Fibroblast of villous mesenchyme (primary cell): ENCODE data around the gene SINHCAF. TPM values are rescaled to one million over a fixed set of nuclear protein-coding genes. Genes with fewer than 3 reads are reported as not detected.

ENCODE experiments used
- DNase-seq: peaks from one replicate; pipeline ENCODE4 v3.0.0-alpha.2; 2010; ENCODE audit warnings: low read depth
- H3K4me3 ChIP-seq: 2 replicates; pipeline ENCODE4 v1.5.1; 2011; ENCODE audit warnings: low read depth, mild to moderate bottlenecking, low read length
- total RNA-seq: library from RNA; depleted of rRNA; stranded (reverse); fragments of >200 nt; gene quantifications from 2 replicates; pipeline ENCODE4 v1.2.3, GENCODE V29; 2012
- TF ChIP-seq, protein P1 (sequence below): IDR thresholded peaks from 2 replicates; pipeline ENCODE4 v1.5.1; 2012; ENCODE audit warnings: low read depth, mild to moderate bottlenecking, low read length; ENCODE audit not compliant: insufficient read depth

SINHCAF gene
- total RNA-seq, 1 donor = 39.3 TPM

DNA sequence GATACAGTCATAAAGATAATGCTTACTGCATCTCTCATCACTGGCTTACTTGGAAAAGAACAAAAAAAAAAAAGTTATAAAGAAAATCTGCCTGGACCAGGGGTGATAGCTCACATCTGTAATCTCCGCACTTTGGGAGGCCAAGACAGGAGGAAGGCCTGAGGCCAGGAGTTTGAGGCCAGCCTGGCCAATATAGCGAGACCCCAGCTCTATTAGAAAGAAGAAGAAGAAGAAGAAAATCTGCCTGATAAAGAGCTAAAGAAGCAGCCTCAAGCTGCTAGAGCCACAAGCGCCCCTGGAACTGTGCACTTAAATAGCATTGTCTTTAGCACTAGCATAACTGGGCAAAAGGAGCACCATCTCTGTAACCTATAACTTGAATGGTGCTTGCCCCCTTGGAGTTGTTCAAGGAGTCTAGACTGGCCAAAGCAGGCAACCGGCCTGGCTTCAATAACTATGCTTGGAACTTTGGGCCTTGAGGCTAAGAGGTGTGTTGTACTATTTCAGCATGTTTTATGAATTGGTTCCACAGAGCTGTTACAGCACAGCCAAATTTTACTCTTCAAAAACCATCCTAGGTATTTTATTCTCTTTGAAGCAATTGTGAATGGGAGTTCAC lies 53.2 kb downstream of the SINHCAF start:
- no peak for DNase-seq
- H3K4me3 ChIP-seq = no peak overlapping the region
- TF ChIP-seq, protein P1, sequence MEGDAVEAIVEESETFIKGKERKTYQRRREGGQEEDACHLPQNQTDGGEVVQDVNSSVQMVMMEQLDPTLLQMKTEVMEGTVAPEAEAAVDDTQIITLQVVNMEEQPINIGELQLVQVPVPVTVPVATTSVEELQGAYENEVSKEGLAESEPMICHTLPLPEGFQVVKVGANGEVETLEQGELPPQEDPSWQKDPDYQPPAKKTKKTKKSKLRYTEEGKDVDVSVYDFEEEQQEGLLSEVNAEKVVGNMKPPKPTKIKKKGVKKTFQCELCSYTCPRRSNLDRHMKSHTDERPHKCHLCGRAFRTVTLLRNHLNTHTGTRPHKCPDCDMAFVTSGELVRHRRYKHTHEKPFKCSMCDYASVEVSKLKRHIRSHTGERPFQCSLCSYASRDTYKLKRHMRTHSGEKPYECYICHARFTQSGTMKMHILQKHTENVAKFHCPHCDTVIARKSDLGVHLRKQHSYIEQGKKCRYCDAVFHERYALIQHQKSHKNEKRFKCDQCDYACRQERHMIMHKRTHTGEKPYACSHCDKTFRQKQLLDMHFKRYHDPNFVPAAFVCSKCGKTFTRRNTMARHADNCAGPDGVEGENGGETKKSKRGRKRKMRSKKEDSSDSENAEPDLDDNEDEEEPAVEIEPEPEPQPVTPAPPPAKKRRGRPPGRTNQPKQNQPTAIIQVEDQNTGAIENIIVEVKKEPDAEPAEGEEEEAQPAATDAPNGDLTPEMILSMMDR = no peak

DNA sequence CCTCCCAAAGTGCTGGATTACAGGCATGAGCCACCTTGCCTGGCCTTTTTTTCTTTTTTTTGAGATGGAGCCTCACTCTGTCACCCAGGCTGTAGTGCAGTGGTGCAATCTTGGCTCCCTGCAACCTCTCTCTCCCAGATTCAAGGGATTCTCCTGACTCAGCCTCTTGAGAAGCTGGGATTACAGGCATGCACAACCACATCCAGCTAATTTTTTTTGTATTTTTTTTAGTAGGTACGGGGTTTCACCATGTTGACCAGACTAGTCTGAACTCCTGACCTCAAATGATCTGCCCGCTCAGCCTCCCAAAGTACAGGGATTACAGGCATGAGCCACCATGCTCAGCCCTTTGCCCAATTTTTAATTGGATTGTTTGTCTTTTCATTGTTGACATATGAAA lies 58.0 kb downstream of the SINHCAF start:
- TF ChIP-seq, protein P1 = no peak
- DNase-seq = peak; percentile 32
- no peak overlapping the region for H3K4me3 ChIP-seq

DNA sequence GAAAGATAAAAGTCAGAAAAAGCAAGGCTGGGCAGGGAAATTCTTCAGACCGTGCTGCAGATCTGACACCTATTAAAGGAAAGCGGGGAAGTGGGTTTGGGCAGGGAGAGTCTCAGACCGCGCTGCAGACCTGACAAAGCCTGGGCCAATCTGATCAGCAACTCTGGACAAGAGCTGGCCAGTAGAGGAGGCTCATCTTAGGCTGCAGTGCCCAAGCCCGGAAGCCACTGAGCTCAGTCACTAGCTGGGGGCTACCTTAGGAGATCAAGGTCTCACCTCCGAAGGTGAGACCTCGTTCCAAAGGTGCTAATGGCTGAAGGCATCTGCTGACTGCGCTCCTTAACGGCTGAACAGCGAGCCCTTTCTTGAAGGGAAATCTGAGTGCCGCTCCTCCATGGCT lies 60.2 kb downstream of the SINHCAF start:
- no peak for DNase-seq
- TF ChIP-seq, protein P1 = peak; percentile 4
- no peak overlapping the region for H3K4me3 ChIP-seq

DNA sequence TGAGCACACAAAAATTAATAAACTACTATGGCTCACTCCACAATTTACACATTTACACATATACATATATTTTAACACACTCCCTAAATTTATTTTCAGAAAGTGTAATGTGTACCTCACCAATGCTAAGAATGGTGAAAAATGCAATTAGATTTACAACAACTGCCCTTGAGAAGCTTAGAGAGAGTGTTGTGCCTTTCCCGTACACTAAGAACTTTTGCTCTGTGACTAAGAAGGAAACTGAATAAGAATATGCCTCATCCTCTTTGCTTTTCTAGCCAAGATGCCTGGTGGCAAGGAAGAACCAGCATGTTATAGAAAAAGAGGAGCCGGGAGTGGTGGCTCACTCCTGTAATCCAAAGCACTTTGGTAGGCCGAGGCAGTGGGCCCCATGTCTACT lies 62.3 kb downstream of the SINHCAF start:
- TF ChIP-seq, protein P1 = no peak
- DNase-seq = no peak
- H3K4me3 ChIP-seq = no peak overlapping the region

DNA sequence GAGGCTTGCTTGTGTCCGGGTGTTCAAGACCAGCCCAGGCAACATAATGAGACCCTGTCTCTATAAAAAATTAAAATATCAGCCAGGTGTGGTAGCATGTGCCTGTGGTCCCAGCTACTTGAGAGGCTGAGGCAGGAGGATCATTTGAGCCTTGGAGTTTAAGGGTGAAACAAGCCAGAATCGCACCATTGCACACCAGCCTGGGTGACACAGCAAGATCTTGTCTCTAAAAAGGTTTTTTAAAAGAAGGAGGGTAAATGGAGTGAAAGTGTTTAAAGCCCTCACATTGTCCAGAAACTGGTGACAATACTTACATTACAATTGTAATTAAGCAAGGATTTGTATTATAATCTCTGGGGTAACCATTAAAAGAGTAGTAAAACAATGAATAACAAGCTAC lies 64.2 kb downstream of the SINHCAF start:
- DNase-seq = no peak
- TF ChIP-seq, protein P1 = no peak
- H3K4me3 ChIP-seq = no peak overlapping the region

DNA sequence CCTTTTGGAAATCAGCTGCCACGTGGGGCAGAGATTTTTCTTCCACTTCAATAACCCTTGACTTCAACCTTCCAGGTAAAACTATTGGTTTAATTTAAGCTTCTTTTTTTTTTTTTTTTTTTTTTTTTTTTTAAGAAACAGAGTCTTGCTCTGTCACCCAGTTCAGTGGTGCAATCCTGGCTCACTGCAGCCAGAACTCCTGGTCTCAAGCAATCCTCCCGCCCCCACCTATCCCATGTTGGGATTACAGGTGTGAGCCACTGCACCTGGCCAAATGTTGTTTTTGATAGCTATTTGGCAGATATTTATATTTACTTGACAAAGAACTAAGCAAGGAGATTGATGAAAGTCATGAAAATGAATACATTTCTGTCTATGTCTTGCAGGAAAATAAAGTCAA lies 65.1 kb downstream of the SINHCAF start:
- TF ChIP-seq, protein P1 = no peak
- no peak overlapping the region for H3K4me3 ChIP-seq
- DNase-seq = no peak
